Medulla oblongata (tissue), 1 donor: Measurements from ENCODE around the gene C22orf42.
"Not testable (repeated sequence)": the region's sequence is repeated elsewhere in the genome, so short reads cannot be mapped to it uniquely, and the experiment has no call there.

Source experiments
- DNase-seq: peaks from one replicate; pipeline ENCODE4 v3.0.0-alpha.2; 2015; ENCODE audit errors: extremely low spot score

Gene C22orf42

DNA sequence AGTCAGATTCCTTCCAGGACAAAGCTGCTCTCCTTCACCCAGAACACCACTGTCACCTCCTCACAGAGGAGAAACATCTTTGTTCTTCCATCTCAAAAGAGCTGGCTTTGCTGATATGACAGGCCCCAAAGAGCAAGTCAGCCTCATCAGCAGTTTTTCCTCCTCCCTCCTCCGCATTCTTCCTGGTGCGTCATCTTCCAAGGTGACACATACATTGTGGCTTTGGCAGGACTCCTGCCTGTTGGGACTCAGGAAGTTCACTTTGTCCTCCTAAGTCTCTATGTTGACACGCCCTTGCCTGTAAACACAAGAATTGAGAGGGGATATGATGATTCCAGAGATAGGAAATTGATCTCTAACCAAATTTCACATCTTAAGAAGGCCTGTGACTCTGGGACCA, 23.1 kb downstream of the C22orf42 start:
- not testable (repeated sequence) for DNase-seq

DNA sequence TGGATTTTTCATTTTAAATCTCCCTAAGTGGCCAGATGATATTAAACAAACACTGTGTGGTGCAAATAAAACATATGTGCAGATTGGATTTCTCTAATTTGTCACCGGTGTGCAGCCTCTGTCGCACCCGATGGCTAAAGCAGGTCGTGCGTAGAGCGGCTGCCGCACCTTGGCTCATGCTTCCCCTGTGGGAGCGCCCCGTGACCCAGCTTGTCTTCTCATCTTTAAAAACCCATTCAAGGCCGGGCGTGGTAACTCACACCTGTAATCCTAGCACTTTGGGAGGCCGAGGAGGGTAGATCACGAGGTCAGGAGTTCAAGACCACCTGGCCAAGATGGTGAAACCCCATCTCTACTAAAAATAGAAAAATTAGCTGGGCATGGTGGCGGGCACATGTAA, 24.3 kb downstream of the C22orf42 start:
- not testable (repeated sequence) for DNase-seq

DNA sequence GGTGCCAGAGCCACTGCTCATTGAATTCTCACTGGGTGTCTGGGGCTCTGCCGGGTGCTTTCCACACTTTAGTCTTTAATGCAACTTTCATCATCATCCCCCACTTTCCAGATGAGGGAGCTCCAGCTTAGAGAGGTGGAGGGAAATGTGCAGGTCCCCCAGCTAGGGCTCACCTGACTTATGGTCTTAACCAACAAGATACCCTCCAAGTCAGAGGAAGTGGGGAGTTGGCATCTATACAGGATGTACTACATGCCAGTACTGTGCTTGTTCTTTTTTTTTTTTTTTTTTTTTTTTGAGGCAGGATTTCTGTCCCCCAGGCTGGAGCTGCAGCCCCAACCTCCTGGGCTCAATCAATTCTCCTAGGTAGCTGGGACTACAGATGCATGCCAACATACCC, 26.3 kb downstream of the C22orf42 start:
- DNase-seq = no peak

DNA sequence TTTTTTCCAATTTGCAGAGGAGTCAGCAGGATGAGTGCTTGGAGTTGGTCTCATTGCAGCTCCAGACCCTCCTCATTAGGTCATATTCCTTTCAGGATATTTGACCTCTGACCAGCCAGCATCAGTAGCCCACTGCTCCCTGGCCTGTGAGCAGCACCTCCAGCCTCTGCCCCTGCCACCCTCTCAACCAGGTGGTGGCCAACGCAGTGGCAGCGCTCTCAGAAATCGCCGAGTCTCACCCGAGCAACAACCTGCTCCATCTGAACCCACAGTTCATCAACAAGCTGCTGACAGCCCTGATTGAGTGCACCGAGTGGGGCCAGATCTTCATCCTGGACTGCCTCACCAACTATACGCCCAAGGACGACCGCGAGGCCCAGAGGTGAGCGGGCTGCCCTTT, 27.0 kb downstream of the C22orf42 start:
- no peak for DNase-seq

DNA sequence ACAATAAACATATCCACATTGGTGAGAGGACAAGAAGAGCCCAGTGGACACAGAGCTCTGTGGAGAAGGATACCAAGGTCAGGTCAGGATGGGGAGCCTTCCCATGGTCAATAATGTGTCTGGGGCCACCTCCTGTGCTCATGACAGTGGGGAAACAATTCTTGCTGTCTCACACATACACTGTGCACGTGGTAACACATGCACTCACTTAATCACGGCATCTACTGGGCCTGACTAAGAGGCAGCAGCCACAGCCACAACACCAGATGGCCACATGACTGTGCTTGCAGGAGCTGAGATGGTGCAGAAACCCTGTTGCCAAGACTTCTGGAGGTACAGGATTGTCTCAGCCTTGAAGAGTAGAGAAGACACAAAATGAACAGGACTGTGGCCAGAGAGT, 28.6 kb downstream of the C22orf42 start:
- DNase-seq = no peak

DNA sequence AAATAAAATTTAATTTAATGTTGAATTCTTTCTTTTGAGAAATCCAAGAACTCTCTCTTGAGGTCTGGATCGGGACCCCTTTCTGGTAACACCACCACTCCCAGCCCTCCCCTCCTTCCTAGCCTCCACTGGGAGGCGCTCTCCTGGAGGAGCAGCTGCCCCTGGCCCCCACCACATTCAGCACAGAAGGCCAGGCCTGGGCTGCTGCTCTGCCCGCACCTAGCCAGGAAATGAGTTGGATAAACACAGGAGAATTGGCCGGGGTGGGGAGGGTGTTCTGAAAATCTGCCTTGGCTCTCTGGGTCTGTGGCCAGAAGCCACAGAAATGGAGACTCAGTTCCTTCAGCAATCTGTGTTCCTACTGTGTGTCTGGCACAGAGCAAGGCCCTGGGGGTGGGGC, 31.2 kb downstream of the C22orf42 start:
- no peak for DNase-seq

DNA sequence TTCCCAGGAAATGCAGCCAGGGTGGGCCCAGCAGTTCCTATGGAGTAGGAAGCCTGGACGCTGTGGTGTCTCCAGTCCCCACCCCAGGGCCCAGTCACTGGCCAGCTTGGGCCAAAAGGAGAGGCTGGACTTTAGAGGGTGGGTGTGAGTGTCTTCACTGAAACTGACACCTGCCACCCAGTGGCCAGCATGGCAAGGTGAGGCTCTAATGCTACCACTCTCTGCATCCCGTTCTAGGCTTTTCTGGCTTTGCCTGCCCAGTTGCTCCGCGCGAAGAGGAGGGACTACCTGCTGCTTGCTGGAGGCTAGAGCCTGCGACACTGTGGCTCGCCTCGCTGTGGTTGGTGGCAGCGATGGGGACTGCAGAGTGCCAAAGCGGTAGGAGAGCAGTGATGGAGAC, 35.4 kb downstream of the C22orf42 start:
- DNase-seq = no peak

DNA sequence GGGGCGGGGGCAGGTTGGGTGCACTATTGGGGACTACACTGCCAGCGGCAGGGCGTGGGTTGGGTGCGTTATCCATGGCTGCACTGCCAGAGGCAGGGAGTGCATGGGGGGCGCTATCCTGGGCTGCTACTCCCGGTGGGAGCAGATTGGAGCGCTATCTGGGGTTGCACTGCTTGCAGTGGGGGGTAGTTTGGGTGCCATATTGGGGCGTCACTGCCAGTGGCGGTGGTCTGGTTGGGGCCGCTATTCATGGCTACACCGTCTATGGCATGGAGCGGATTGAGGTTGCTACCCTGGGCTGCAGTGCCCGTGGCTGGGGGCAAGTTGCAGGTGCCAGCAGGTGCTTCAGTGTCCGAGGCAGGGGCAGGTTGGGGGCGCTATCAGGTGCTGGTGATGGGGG, 36.2 kb downstream of the C22orf42 start:
- DNase-seq = no peak

DNA sequence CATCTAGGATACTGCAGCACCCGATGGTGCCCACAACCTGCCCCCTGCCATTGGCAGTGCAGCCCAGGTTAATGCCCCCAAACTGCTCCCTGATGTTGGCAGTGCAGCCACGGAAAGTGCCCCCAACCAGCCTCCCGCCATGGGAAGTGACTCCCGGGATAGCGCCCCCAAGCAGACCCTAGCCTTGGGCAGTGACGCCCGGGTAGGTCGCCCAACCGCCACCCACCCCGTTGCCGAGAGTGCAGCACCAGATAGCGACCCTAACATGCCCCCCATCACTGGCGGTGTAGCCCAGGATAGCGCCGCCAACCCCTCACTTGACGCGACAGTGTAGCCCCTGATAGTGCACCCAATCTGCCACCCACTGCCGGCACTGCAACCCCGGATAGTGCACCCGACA, 38.5 kb downstream of the C22orf42 start:
- no peak for DNase-seq

DNA sequence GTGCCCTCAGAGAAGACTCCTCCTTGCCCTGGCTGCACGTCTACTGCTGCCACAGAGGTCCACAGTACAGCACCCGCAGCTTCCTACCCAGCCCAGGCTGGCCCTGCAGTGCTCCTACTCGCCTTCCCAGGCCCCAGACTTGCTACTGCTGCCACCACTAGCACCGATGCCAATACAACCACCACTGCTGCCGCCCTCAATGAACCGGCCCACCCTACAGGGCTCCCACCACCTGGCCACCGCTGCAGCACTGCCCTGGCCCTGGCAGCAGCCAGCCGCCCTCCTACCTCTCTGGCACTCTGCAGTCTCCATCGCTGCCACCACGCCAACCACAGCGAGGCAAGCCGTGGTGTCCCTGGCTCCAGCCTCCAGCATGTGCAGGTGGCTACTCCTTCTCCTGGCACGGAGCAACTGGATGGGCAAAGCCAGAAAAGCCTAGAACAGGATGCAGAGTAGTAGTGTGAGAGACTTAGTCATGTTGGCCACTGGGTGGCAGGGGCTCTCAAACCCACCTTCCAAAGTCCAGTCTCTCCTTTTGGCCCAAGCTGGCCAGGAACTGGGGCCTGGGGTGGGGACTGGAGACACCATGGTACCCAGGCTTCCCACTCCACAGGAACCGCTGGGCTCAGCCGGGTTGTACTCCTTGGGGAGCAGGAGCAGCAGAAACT, 39.4 kb downstream of the C22orf42 start:
- DNase-seq = no peak

DNA sequence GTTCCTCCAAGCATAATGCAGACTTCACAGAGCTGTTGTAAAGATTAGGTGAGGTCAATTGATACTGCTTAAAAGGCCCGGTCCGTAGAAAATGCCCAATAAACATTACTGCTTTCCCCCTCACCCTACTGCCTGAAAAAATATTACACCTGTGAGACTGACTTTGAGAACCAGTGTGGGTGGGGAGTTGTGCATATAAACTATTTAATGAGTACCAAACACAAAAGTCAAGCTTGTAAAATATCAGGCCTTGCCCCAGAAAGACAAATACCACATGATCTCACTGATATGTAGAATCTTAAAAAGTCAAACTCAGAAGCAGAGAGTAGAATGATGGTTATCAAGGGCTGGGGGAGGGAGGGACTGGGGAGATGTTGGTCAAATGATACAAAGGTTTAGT, 46.7 kb downstream of the C22orf42 start:
- DNase-seq = no peak

DNA sequence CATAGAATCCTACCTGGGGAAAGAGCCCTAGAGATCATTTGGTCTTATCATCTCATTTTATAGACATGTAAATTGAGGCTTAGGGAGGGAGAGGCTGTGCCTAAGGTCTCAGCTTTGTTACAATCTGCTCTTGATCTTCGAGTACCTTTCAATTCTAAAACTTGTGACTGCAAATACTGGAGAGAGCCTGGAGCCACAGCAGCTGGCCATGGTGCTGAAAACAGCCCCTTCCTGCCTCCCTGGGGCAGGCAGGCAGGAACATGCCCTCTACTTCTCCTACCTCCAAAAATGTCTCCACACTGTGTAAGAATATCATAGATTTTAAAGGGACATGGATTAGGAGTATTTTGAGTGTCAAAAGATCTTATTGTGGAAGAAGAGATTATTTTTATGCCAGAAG, 52.2 kb downstream of the C22orf42 start:
- DNase-seq = no peak

DNA sequence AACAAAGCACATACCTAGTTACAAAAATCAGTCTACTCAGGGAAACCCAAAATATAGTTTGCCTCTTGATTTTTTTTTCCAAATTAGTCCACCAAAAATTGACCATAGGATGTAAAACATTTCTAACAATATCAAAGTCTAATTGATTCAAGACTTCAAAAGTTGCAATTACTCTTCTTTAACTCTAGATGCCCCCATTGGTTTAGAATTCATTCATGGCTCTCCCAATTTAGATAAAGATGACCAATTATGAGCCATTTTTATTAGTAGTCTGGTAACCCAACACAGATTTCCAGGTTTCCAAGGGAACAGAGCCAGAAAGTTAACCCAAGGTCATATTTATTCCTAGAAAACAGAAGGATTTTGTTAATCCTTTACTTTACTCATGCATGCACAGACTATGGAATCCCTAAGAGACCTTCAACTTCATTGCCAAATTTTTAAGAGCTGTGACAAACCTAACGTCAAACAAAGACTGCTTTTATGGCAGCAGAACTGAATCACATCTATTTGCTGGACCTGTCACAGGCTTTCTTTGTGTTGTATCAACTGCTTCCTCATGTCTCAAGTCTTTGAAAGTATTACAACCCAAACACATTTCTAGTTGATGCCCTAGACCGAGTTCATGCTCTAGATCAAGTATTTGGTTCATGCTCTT, 55.3 kb downstream of the C22orf42 start:
- peak; percentile 17 for DNase-seq

DNA sequence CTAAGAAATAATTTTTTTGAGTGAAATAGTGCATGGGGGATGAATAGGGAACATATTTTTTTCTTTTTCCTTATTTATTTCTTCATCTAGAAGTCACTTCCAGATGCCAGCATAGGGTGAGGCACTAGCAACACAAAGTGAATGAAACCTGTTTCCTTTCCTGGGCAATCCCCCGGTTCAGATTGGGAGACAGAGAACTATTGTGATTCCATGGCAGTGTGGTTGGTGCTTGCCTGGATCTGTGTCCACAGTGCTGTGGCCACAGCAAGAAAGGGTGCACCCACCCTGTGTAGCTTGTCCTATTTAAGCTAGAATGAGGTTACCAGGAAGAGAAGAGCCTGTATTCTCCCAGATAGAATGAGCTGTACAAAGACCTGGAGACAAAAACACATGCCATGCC, 58.4 kb downstream of the C22orf42 start:
- DNase-seq = no peak
